K562 (cell line): ENCODE measurements around the gene MKRN1. TPM values are rescaled to one million over a fixed set of nuclear protein-coding genes. Genes with fewer than 3 reads are reported as not detected.

ENCODE experiments used
- ATAC-seq: fragments of 200-7000 bp; cut with Tn5 transposase; 3 replicates; pipeline ENCODE4 v1.9.1; 2020; ENCODE audit warnings: moderate library complexity
- BruUV-seq: library from RNA; stranded (reverse); fragments of 400-500 nt; replicated peaks from 2 replicates; lab custom pipeline; 2021; lab: Mats Ljungman, UMichigan
- CTCF ChIA-PET: fragments of 300-600 bp; formaldehyde crosslinking; extraction: SDS; loops from one replicate; lab custom pipeline; 2021; ENCODE audit warnings: low intra/inter-chr PET ratio; lab: Yijun Ruan, JAX
- POLR2A ChIA-PET: fragments of 300-600, 350-650 bp; sonication (Branson Sonifier 250); formaldehyde crosslinking; extraction: SDS; loops from one replicate; lab custom pipeline; 2021; ENCODE audit warnings: antibody characterized with exemption, inconsistent platforms; lab: Yijun Ruan, JAX
- DNase-seq, 4 experiments: peaks; one replicate each; pipeline versions ENCODE4 v3.0.0 to v3.0.0-alpha.2; 2011 to 2018; ENCODE audit warnings: low spot score in 3 of 4, mixed read lengths in 3 of 4; ENCODE audit errors: extremely low read depth in 1 of 4
- FAIRE-seq: peaks from 2 replicates; lab custom pipeline; 2011; peaks lifted over from hg19 to GRCh38; lab: Jason Lieb, UNC
- H2AFZ ChIP-seq: 2 replicates; pipeline ENCODE4 v1.6.0; 2011; ENCODE audit warnings: low read depth, low read length, control low read depth, inconsistent platforms
- H3K27ac ChIP-seq: fragments of 200-600 bp; 3 replicates; pipeline ENCODE4 v1.8.0; 2011; ENCODE audit warnings: low read depth, mild to moderate bottlenecking, control low read depth, inconsistent platforms, low read length, moderate library complexity, mixed read lengths; ENCODE audit errors: extremely low read depth
- H3K27me3 ChIP-seq, 2 experiments: fragments of 300-600 bp in 1 of 2; 2 replicates in 1 of 2; 3 replicates in 1 of 2; pipeline versions ENCODE4 v1.6.0 to v1.8.0; 2011; ENCODE audit warnings: inconsistent platforms in 2 of 2, low read length in 2 of 2, mild to moderate bottlenecking in 1 of 2, mixed read lengths in 1 of 2, moderate library complexity in 1 of 2; ENCODE audit not compliant: control insufficient read depth in 2 of 2, insufficient read depth in 2 of 2
- H3K36me3 ChIP-seq: fragments of 300-600 bp; 3 replicates; pipeline ENCODE4 v1.8.0; 2011; ENCODE audit warnings: mild to moderate bottlenecking, low read length, inconsistent platforms; ENCODE audit not compliant: control insufficient read depth, insufficient read depth
- H3K4me1 ChIP-seq, 2 experiments: fragments of 200-600 bp in 1 of 2; replicated peaks in 1 of 2; 2 replicates in 1 of 2; 3 replicates in 1 of 2; pipeline versions ENCODE4 v1.5.1 to v1.8.0; 2011; ENCODE audit warnings: inconsistent platforms in 2 of 2, low read length in 2 of 2, mild to moderate bottlenecking in 1 of 2, mixed read lengths in 1 of 2, moderate library complexity in 1 of 2; ENCODE audit not compliant: control insufficient read depth in 2 of 2, insufficient read depth in 2 of 2
- H3K4me2 ChIP-seq: 2 replicates; pipeline ENCODE4 v1.6.1; 2011; ENCODE audit warnings: low read length, control low read depth, inconsistent platforms, mixed read lengths; ENCODE audit not compliant: insufficient read depth
- H3K4me3 ChIP-seq: fragments of 200-600 bp; sonication (generic), shearing (Covaris generic); 2 replicates; pipeline ENCODE4 v1.5.1; 2016; ENCODE audit warnings: control low read depth, inconsistent platforms
- H3K79me2 ChIP-seq: fragments of 200-600 bp; 3 replicates; pipeline ENCODE4 v1.8.0; 2011; ENCODE audit warnings: low read length, inconsistent platforms; ENCODE audit not compliant: control insufficient read depth, insufficient read depth
- H3K9ac ChIP-seq, 2 experiments: 2 replicates each; pipeline versions ENCODE4 v1.6.0 to v1.6.1; 2011; ENCODE audit warnings: low read depth in 2 of 2, low read length in 2 of 2, control low read depth in 1 of 2, inconsistent platforms in 1 of 2, mild to moderate bottlenecking in 1 of 2, mixed read lengths in 1 of 2; ENCODE audit not compliant: insufficient read depth in 1 of 2
- H3K9me1 ChIP-seq: one replicate; pipeline ENCODE4 v1.6.0; 2011; ENCODE audit warnings: inconsistent platforms, mild to moderate bottlenecking, low read length, moderate library complexity; ENCODE audit not compliant: control insufficient read depth, insufficient read depth
- H3K9me3 ChIP-seq: replicated peaks from 2 replicates; pipeline ENCODE4 v1.5.1; 2011; ENCODE audit warnings: low read depth, low read length, inconsistent platforms; ENCODE audit not compliant: control insufficient read depth, insufficient read depth
- H4K20me1 ChIP-seq: replicated peaks from 2 replicates; pipeline ENCODE4 v1.6.1; 2011; ENCODE audit warnings: low read length, inconsistent platforms, mixed read lengths; ENCODE audit not compliant: control insufficient read depth, insufficient read depth
- CBFA2T3 ChIP-seq: fragments of 450-650 bp; IDR thresholded peaks from 2 replicates; pipeline ENCODE4 v1.6.1; 2017
- EZH2 ChIP-seq: IDR thresholded peaks from 2 replicates; pipeline ENCODE4 v1.6.1; 2012; ENCODE audit warnings: low read depth, mild to moderate bottlenecking, inconsistent platforms, low read length, borderline replicate concordance
- HLTF ChIP-seq: fragments of 450-650 bp; IDR thresholded peaks from 2 replicates; pipeline ENCODE4 v1.6.1; 2016
- HNRNPUL1 ChIP-seq: fragments of 200-400 bp; formaldehyde crosslinking; IDR thresholded peaks from 2 replicates; pipeline ENCODE4 v1.6.1; 2017; ENCODE audit warnings: low read length
- IRF9 ChIP-seq: fragments of 450-650 bp; IDR thresholded peaks from 2 replicates; pipeline ENCODE4 v1.6.1; 2016; ENCODE audit warnings: missing biosample characterization, missing genetic modification characterization
- MCM3 ChIP-seq: fragments of 450-650 bp; IDR thresholded peaks from 2 replicates; pipeline ENCODE4 v1.6.1; 2016
- MCM7 ChIP-seq, 2 experiments: fragments of 450-650 bp; IDR thresholded peaks; 2 replicates each; pipeline ENCODE4 v1.6.1; 2016 to 2018
- MYC ChIP-seq, 2 experiments: fragments of 250-450 bp in 1 of 2; sonication (Bioruptor Pico) in 1 of 2; IDR thresholded peaks; 2 replicates each; pipeline versions ENCODE4 v1.5.1 to v1.6.1; 2012 to 2021; ENCODE audit warnings: low read depth in 2 of 2, borderline replicate concordance in 1 of 2, improper control_type of control experiment in 1 of 2, low read length in 1 of 2, mild to moderate bottlenecking in 1 of 2, moderate library complexity in 1 of 2
- PATZ1 ChIP-seq: fragments of 250-450 bp; sonication (Bioruptor Pico); IDR thresholded peaks from 2 replicates; pipeline ENCODE4 v1.5.0; 2020; ENCODE audit warnings: mild to moderate bottlenecking, borderline replicate concordance
- POLR2H ChIP-seq: IDR thresholded peaks from 2 replicates; pipeline ENCODE4 v1.6.1; 2016; ENCODE audit warnings: missing genetic modification characterization, low read depth, mild to moderate bottlenecking, control low read depth, missing compliant biosample characterization, moderate library complexity
- RAD21 ChIP-seq, 2 experiments: fragments of 250-450 bp in 1 of 2; fragments of 450-650 bp in 1 of 2; sonication (Bioruptor Pico) in 1 of 2; formaldehyde crosslinking in 1 of 2; IDR thresholded peaks in 1 of 2; conservative IDR thresholded peaks in 1 of 2; 2 replicates each; pipeline versions ENCODE4 v1.4.0 to v1.8.0; 2020 to 2022; ENCODE audit warnings: mild to moderate bottlenecking in 2 of 2, moderate library complexity in 1 of 2
- SETDB1 ChIP-seq: IDR thresholded peaks from one replicate; pipeline ENCODE4 v1.6.1; 2012; ENCODE audit warnings: low read length, control low read depth, inconsistent platforms
- TEAD1 ChIP-seq, 2 experiments: fragments of 450-650 bp in 1 of 2; sonication (generic) in 1 of 2; formaldehyde crosslinking; IDR thresholded peaks; 2 replicates each; pipeline versions ENCODE4 v1.4.0 to v1.8.0; 2020 to 2022; ENCODE audit warnings: mild to moderate bottlenecking in 2 of 2, missing genetic modification reagents in 1 of 2
- ZBTB1 ChIP-seq: sonication (generic); formaldehyde crosslinking; IDR thresholded peaks from 2 replicates; pipeline ENCODE4 v1.8.1; 2023; ENCODE audit warnings: missing genetic modification reagents, low read depth, mild to moderate bottlenecking, borderline replicate concordance
- ZNF184 ChIP-seq: sonication (generic); formaldehyde crosslinking; IDR thresholded peaks from 2 replicates; pipeline ENCODE4 v1.5.0; 2020; ENCODE audit warnings: missing genetic modification reagents
- ZNF561 ChIP-seq: fragments of 450-650 bp; formaldehyde crosslinking; conservative IDR thresholded peaks from 2 replicates; pipeline ENCODE4 v1.4.0; 2020; ENCODE audit warnings: mild to moderate bottlenecking, moderate library complexity
- WGBS: fragments of 100-300 bp; shearing (Covaris generic); methylation state at CpG from one replicate; pipeline ENCODE4 v1.1.6; 2016; ENCODE audit warnings: low coverage, mixed read lengths; ENCODE audit not compliant: insufficient coverage; ENCODE audit errors: missing lambda C conversion rate; 5-methylcytosine and 5-hydroxymethylcytosine counted together
- in situ Hi-C: fragments of 300-500 bp; cut with MboI; formaldehyde crosslinking; loops from 4 replicates; pipeline ENCODE4 v1.15.0; 2018; ENCODE audit warnings: inconsistent platforms, mixed read lengths
- intact Hi-C: fragments of 100-400 bp; cut with micrococcal nuclease; formaldehyde crosslinking; loops from 2 replicates; pipeline ENCODE4 v1.14.2; 2022
- polyA plus RNA-seq, 8 experiments: library from polyadenylated mRNA; depleted of rRNA in 4 of 8; stranded (reverse) in 5 of 8; unstranded in 3 of 8; fragments of >200 nt; fragmentation: Nextera tagmentation in 2 of 8; fragmentation: Illumina TruSeq in 1 of 8; extraction: Ambion mirVana in 2 of 8; extraction: Trizol in 1 of 8; gene quantifications; 2 replicates each; pipeline versions ENCODE4 v1.2.1 to v1.2.3, GENCODE V29; 2011 to 2014; ENCODE audit warnings: inconsistent platforms in 1 of 8, missing spikeins in 1 of 8
- total RNA-seq, 7 experiments: library from RNA; depleted of rRNA in 6 of 7; stranded (reverse); fragments of >200 nt in 6 of 7; fragmentation: Illumina TruSeq in 2 of 7; extraction: Trizol in 2 of 7; gene quantifications; 2 replicates each; pipeline versions ENCODE4 v1.2.1 to v1.2.3, GENCODE V29; 2011 to 2021; ENCODE audit warnings: low replicate concordance in 1 of 7

MKRN1 gene
- total and polyA plus RNA-seq, 9 of the 15 experiments (the other 6 are each of a cell fraction or from before 2014, with no cell fraction given): 30.5 to 90.3 (median 76.0) TPM

DNA sequence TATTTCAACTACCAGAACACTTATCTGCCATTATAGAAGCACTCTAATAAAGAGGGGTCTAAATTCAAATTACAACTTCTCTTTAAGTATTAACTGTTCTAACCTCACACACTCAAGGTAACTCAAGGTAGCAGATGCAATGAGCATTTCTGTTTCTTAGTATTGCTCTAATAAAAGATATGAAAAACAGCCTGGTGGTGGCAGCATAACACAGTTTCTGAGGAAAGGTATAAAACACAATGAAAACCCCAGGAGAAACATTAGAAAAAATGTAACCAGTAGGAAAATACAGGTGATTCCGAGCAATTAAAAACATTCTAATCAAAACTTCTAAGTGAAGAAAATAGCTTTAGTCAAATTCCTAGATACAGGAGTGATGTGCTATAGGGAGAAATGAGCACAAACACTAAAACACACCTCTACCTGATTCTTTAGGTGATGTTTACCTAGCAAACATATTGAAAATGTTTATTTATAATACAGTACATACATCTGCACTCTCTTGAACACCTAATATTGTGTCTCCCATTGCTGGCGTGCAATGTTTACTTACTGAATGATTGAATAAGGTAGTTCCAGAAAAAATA lies 3.5 kb downstream of the MKRN1 start (continued):
- TF ChIP-seq POLR2H (tag) (peak; percentile 17; the same call in 1 of the 2 replicates), RAD21 (CRISPR knock-in tag; conservative IDR thresholded peaks at IDR 0.05 in 1 of 2, IDR thresholded peaks at IDR 0.05 in 1 of 2) (peak; percentile 91 to 94), ZNF561 (no peak)
- TF ChIP-seq, all 486 proteins: peak for 15

GRCh38 chr7:140463111-140463510 lies 16.2 kb downstream of the MKRN1 start:
- Histone ChIP-seq H3K79me2 (peaks cover 19% of the 10 kb centered on the region), H3K27ac (no peak overlapping the region), H3K4me2 (no peak overlapping the region), H2AFZ (no peak overlapping the region), H3K27me3 (no peaks in the 10 kb centered on the region), H3K4me1 (no peaks in the 10 kb centered on the region), H3K36me3 (peaks cover 82% of the 10 kb centered on the region), H3K9me1 (no peaks in the 10 kb centered on the region), H3K4me3 (no peak overlapping the region), H3K9me3 (no peaks in the 10 kb centered on the region), H3K9ac (no peak overlapping the region), H4K20me1 (no peaks in the 10 kb centered on the region)
- intact Hi-C loops: no loop called here
- no peak for DNase-seq
- no peak; the same call in 2 of the 3 replicates for ATAC-seq
- POLR2A ChIA-PET: interaction anchor here (0.7 to 2.9 kb wide), 7 partner anchors 8 to 72 kb away, joined by 3 to 18 read pairs (median 3); no protein-coding TSS in a partner anchor
- BruUV-seq: no TSS peak
- FAIRE-seq: no peak
- 97% methylated on average over 2 of the region's 2 CpGs for WGBS
- TF ChIP-seq SETDB1 (no peak), HLTF (no peak), ZNF184 (no peak), ZBTB1 (no peak), HNRNPUL1 (no peak), CBFA2T3 (no peak), TEAD1 (CRISPR knock-in tag; IDR thresholded peaks at IDR 0.05) (no peak), MCM7 (IDR thresholded peaks at IDR 0.05) (no peak), IRF9 (tag) (no peak), MYC (IDR thresholded peaks at IDR 0.05; ENCODE audit: low read depth, low read length) (no peak), MYC (CRISPR knock-in tag; IDR thresholded peaks at IDR 0.05; ENCODE audit: borderline replicate concordance, low read depth) (no peak), EZH2 (no peak), PATZ1 (CRISPR knock-in tag) (no peak), MCM3 (no peak)
- TF ChIP-seq, all 486 proteins: peak for 0
- in situ Hi-C loops: no loop called here
- CTCF ChIA-PET: no interaction called here
